GM19324 (cell line): ENCODE data around the gene PLCD4.

Experiments used
- ATAC-seq: cut with Tn5 transposase; IDR thresholded peaks from one replicate; pipeline ENCODE4 v1.9.1; 2021; ENCODE audit warnings: mild to moderate bottlenecking, moderate library complexity; ENCODE audit not compliant: unreplicated experiment, low FRiP score

Gene PLCD4

GRCh38 chr2:218618102-218618860 is 10.6 kb downstream of the PLCD4 start:
- no peak for ATAC-seq

DNA sequence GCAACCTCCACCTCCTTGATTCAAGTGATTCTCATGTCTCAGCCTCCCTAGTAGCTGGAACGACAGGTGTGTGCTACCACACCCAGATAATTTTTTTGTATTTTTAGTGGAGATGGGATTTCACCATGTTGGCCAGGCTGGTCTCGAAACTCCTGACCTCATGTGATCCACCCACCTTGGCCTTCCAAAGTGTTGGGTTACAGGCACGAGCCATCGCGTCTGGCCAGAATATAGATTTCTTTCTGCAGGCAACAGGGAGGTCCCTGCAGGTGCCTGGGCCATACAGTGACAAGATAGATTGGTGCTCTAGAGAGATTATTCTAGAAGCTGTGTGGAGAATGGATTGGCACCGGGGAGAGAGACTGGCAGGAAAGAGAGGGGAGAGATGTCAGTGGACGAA is 13.3 kb downstream of the PLCD4 start:
- ATAC-seq: no peak

- ATAC-seq: no peak
These were observed 15.1 kb downstream of the PLCD4 start for GRCh38 chr2:218622606-218623365.

- no peak for ATAC-seq
These were observed 15.6 kb downstream of the PLCD4 start for GRCh38 chr2:218623366-218623705.

- ATAC-seq: no peak
These were observed 18.7 kb downstream of the PLCD4 start for GRCh38 chr2:218626369-218626768.

DNA sequence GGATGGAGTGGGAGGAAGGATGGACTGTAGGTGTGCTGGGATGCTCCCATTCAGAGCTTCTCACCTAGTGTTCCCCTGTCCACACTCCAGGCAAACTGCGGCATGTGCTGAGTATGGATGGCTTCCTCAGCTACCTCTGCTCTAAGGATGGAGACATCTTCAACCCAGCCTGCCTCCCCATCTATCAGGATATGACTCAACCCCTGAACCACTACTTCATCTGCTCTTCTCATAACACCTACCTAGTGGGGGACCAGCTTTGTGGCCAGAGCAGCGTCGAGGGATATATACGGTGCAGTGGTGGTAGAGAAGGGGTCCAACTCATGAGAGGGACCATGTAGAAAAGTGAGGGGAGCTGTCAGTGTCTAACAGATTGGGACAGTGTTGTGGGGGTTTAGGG is 20.2 kb downstream of the PLCD4 start:
- no peak for ATAC-seq

GRCh38 chr2:218631837-218632236 is 24.1 kb downstream of the PLCD4 start:
- no peak for ATAC-seq

DNA sequence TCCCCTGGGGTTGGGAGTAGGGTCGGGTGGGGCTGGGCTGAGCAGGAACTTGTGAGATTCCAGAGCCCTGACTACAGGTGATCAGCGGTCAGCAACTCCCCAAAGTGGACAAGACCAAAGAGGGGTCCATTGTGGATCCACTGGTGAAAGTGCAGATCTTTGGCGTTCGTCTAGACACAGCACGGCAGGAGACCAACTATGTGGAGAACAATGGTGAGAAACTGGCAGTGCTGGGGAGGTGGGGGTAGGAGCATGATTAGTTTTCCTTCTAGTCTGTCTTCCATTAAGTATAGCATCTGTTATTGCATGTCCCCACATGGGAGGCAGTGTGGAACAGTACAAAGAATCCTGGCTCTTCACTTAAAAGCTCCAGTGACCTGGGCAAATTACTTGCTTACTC is 28.0 kb downstream of the PLCD4 start:
- ATAC-seq: no peak

DNA sequence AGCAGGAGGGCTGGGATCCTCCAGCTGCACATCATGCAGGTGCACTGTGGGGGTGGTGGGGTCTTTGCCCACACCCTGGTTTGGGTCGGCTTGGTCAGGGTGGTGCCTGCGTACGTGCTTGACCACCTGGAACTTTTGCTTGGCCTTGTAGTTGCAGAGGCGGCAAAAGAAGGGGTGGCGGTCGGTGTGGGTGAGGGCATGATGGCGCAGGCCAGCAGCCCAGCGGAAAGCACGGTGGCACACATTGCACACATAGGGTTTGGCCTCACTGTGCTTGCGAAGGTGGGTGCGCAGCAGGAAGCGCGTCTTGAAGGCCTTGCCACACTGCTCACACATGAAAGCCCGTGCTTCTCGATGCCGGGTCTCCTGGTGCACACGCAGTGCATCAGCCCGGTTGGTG is 30.7 kb downstream of the PLCD4 start:
- ATAC-seq: no peak

DNA sequence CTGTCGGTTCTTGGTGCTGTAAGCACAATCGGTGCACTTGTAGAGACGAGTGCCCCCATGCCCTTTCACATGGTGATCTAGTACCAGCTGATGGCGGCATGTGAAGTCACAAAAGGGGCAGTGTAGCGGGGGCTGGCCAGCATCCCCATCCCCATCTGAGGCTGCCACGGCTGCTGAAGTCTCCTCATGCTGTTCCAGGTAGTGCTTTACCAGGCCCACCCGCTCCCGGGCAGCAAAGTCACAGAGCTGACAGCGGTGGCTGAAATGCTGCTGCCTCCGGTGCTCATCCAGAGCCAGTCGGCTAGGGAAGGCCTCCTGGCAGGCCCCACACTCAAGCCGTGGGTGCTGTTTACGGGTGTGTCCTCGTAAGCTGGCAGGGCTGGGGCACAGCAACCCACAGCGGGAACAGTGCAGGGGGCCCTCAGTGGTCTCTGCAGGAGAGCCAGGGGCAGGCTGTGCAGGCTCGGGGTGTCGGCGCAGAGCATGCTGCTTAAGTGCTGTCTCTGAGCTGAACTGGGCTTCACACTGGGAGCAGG is 34.5 kb downstream of the PLCD4 start:
- ATAC-seq: no peak

DNA sequence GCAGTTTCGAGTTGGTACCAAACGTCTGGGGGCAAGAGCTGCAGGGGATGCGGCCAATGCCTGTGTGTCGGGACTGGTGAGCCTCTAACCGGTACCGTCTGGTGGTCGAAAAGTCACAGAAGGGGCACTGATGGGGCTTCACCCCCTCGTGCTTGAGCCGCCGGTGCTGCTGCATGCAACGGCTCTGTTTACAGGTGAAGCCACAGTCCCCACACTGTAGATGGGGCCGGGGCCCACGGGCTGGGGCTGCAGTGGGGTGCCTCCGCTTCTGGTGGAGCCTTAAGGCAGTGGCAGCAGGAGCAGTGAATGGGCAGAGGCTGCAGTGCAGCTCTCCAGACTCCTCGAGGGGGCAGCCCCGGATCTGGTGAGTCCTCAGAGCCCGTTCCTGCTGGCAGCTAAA is 35.1 kb downstream of the PLCD4 start:
- ATAC-seq: no peak

GRCh38 chr2:218643751-218644310 is 36.1 kb downstream of the PLCD4 start:
- ATAC-seq: no peak

DNA sequence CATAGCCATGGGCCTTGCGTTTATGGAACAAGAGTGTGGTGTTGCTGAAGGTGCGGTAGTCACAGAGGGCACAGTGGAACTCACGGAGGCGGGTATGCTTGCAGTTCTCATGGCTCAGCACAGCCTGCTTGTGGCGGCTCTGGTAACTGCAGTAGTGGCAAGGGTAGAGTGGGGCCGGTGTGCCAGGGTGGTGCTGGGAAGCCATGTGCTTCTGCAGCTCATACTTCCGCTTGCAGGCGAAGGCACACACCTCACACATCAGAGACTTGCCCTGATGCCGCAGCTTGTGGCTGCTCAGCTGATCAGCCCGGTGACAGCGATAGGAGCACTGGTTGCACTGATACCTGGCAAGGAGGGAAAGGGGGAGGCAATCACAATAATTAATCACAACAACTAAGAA is 37.0 kb downstream of the PLCD4 start:
- no peak for ATAC-seq

- no peak for ATAC-seq
These were observed 37.4 kb downstream of the PLCD4 start for GRCh38 chr2:218645126-218645525.

GRCh38 chr2:218648088-218648786 is 40.5 kb downstream of the PLCD4 start:
- no peak for ATAC-seq

- no peak for ATAC-seq
These were observed 41.0 kb downstream of the PLCD4 start for GRCh38 chr2:218648787-218649100.

- no peak for ATAC-seq
These were observed 48.1 kb downstream of the PLCD4 start for GRCh38 chr2:218655751-218656150.

- peak; percentile 28 for ATAC-seq
These were observed 51.1 kb downstream of the PLCD4 start for GRCh38 chr2:218658671-218659257.

DNA sequence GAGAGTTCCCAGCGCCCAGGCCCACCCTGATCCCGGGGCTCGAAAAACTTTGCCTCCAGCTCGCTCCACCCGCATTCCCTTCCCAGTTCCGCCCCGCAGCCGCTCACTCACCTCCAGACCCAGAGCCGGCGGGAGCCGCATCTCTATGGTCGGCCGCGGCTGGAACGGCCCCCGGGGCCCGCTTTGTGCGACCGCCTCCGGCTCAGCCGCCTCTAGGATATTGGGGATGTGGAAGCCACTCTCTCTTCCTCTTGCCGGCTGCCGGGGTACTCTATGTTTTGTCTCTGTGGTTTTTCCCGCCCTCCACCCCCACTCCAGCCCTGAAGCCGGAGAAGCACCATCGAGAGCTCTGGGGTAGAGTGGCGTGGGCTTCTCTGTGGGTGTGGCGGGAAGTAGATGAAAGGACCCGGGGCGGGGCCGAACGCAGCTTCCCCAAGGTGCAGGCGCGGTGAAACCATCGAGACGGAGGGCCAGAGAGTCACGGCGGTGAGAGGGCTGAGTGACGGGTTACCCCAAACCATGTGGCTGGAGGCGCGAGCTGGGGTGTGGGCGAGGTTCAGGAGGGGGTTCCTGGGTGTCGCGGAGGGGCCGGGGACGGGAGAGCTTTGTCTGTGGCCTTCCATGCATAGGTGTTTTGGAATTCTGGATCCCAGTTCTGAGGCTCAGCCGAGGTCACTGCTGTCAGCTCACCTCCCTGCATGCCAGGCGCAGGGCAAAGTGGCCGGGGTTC is 51.7 kb downstream of the PLCD4 start, which contains the start of the genes BCS1L and ZNF142:
Gene BCS1L (plus strand): TSS at position 426 of the 730 bp plus-strand sequence. CDS start 1,305 bp downstream, outside the sequence.
Gene ZNF142 (minus strand): TSS at position 366 of the 730 bp plus-strand sequence. CDS start 3,194 bp downstream, outside the sequence.
- ATAC-seq: peak; percentile 91

DNA sequence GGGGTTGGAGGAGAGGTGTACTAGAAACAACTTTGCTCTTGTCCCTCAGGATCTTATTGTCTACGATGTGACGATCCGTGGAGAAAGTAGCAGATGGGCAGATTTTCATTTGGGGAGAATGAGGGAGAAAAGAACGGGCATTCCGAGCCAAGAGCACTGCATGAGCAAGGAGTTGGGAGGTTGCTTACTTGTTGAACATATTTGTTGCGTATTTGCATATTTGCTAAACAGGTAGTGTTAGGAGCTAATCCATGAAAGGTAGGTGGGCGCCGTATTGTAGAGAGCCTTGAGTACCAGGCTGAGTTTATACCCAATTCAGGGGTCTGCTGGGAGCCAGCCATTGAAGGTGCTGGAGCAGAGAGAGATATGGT is 52.3 kb downstream of the PLCD4 start:
- no peak for ATAC-seq
